Measurements from ENCODE around the gene KNOP1.

GRCh38 chr16:19678804-19679203 lies 39.2 kb downstream of the KNOP1 start:
- TF ChIP-seq, protein P1, sequence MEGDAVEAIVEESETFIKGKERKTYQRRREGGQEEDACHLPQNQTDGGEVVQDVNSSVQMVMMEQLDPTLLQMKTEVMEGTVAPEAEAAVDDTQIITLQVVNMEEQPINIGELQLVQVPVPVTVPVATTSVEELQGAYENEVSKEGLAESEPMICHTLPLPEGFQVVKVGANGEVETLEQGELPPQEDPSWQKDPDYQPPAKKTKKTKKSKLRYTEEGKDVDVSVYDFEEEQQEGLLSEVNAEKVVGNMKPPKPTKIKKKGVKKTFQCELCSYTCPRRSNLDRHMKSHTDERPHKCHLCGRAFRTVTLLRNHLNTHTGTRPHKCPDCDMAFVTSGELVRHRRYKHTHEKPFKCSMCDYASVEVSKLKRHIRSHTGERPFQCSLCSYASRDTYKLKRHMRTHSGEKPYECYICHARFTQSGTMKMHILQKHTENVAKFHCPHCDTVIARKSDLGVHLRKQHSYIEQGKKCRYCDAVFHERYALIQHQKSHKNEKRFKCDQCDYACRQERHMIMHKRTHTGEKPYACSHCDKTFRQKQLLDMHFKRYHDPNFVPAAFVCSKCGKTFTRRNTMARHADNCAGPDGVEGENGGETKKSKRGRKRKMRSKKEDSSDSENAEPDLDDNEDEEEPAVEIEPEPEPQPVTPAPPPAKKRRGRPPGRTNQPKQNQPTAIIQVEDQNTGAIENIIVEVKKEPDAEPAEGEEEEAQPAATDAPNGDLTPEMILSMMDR (IDR thresholded peaks at IDR 0.05): no peak
- TF ChIP-seq, protein P2, sequence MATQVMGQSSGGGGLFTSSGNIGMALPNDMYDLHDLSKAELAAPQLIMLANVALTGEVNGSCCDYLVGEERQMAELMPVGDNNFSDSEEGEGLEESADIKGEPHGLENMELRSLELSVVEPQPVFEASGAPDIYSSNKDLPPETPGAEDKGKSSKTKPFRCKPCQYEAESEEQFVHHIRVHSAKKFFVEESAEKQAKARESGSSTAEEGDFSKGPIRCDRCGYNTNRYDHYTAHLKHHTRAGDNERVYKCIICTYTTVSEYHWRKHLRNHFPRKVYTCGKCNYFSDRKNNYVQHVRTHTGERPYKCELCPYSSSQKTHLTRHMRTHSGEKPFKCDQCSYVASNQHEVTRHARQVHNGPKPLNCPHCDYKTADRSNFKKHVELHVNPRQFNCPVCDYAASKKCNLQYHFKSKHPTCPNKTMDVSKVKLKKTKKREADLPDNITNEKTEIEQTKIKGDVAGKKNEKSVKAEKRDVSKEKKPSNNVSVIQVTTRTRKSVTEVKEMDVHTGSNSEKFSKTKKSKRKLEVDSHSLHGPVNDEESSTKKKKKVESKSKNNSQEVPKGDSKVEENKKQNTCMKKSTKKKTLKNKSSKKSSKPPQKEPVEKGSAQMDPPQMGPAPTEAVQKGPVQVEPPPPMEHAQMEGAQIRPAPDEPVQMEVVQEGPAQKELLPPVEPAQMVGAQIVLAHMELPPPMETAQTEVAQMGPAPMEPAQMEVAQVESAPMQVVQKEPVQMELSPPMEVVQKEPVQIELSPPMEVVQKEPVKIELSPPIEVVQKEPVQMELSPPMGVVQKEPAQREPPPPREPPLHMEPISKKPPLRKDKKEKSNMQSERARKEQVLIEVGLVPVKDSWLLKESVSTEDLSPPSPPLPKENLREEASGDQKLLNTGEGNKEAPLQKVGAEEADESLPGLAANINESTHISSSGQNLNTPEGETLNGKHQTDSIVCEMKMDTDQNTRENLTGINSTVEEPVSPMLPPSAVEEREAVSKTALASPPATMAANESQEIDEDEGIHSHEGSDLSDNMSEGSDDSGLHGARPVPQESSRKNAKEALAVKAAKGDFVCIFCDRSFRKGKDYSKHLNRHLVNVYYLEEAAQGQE (IDR thresholded peaks at IDR 0.05; ENCODE audit: insufficient read depth in 1 of 2, low read depth in 2 of 2, low read length in 1 of 2): no peak
- no peak for TF ChIP-seq POLR2AphosphoS5 (IDR thresholded peaks at IDR 0.05; ENCODE audit: low read depth, low read length)
